B cell (primary cell): ENCODE results near the gene EPB41L4A.

Source experiments
- CTCF ChIP-seq: fragments of 200-600 bp; IDR thresholded peaks from one replicate; pipeline ENCODE4 v1.8.0; 2022; ENCODE audit warnings: antibody characterized with exemption, mild to moderate bottlenecking
- EZH2 ChIP-seq: IDR thresholded peaks from 2 replicates; pipeline ENCODE4 v1.6.1; 2012; ENCODE audit warnings: borderline replicate concordance, low read depth, mild to moderate bottlenecking, moderate library complexity, low read length; ENCODE audit not compliant: insufficient read depth, poor library complexity, severe bottlenecking

- TF ChIP-seq EZH2: no peak
- no peak for TF ChIP-seq CTCF
Measured at GRCh38 chr5:112125903-112126302, 293.2 kb downstream of the EPB41L4A start.
